Stimulated activated CD4-positive, alpha-beta T cell treated with anti-CD3 and anti-CD28 coated beads, Interleukin-15, amount 100 ng/mL, for 48 hours (primary cell): ENCODE measurements around the gene ZNF792.
"Not testable (repeated sequence)": the region's sequence is repeated elsewhere in the genome, so short reads cannot be mapped to it uniquely, and the experiment has no call there.

Source experiments
- DNase-seq, 2 donors: peaks; one replicate each; pipeline ENCODE4 v3.0.0-alpha.2; 2020; ENCODE audit warnings: low read depth in 2 of 2

Gene ZNF792

GRCh38 chr19:34925278-34925855, 38.7 kb downstream of the ZNF792 start:
- no peak for DNase-seq

GRCh38 chr19:34920090-34920786, 43.8 kb downstream of the ZNF792 start:
- not testable (repeated sequence) for DNase-seq

- DNase-seq: no peak
These were observed 45.8 kb downstream of the ZNF792 start for GRCh38 chr19:34918190-34918589.

GRCh38 chr19:34917144-34917543, 46.9 kb downstream of the ZNF792 start:
- not testable (repeated sequence) for DNase-seq

GRCh38 chr19:34910770-34911169, 53.3 kb downstream of the ZNF792 start:
- DNase-seq: no peak
